M059J (cell line): Measurements from ENCODE around the gene ANKRD60. TPM values are rescaled to one million over a fixed set of nuclear protein-coding genes. Genes with fewer than 3 reads are reported as not detected.

ENCODE experiments used
- DNase-seq: peaks from one replicate; pipeline ENCODE4 v3.0.0-alpha.2; 2012; ENCODE audit warnings: low read depth
- total RNA-seq: library from RNA; depleted of rRNA; stranded (reverse); fragments of >200 nt; shearing (Covaris generic); gene quantifications from 2 replicates; pipeline ENCODE4 v1.2.3, GENCODE V29; 2014

ANKRD60 gene
- total RNA-seq, 1 experiment from 2014 or later = not detected

DNA sequence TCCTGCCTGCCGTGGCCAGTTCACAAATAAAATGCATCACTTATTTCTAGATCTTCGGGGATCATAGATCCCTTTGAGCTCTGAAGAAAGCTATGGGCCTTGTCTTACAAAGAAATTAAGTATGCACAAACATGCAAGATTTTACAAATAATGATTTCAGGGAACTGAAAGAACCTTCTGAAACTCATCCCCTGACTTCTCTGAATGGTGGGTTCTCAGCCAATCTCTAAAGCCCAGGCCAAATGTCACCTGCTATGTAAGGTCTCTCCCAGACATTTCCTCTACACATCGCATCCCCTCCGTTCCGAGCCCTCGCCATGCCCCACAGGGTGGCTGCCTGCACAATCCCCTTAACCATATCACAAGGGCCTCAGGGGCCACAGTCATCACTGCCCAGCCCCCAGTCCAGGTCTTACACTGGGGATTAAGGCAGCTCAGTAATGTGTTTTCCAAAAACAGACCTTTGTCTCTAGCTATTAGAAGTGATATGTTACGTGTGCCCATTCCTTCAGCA is 16.1 kb upstream of the ANKRD60 start:
- no peak for DNase-seq

DNA sequence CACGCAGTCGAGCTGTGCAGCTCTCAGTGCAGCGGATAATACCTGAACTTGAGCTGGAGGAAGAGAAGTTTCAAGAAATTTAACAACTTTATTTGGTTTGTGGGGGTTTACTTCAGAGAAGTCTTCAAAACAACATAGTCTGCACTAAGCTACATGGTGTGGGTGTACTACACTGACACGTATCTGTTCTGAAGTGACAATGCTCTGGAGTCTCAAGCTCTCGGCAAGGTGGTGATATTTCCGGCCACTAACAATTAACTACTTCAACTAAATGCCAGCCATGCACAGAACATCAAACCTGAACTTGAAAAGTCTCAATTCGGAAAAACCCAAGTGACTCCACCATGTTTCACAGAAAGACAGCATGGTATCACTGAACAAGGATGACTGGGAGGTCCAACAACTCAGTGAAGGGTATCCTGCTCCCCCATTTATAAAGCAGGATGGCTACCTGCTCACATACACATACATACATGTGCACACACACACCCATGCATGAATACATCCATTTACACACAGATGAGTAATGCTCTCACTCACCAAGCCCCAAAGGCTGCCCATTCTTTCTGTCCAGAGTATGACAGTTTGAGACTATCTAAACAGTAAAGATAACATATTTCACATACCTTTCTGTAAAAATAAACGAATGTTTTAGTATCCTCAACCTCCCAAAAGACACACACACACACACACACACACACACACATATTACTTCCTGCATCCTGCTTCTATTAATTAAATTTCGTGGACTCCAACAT is 15.4 kb upstream of the ANKRD60 start:
- DNase-seq = no peak

DNA sequence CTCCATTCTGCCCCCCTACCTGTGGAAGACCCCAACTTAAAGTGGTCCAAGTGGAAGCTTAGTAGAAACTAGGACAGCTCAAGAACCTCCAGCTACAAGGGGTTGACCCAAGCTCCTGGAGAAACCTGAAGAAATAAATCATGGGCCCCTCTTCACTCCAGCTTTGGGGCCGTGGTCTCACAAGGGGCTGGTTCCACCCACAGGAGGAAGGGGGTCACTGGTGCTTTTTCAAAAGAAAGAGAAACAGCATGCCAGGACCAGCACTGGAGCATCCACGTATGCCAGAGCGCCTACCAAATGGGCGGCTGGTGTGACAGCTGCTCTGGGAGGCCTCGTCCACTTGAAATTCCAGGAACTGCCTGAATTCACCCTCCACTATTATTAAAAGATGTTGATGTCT is 14.4 kb upstream of the ANKRD60 start:
- no peak for DNase-seq

DNA sequence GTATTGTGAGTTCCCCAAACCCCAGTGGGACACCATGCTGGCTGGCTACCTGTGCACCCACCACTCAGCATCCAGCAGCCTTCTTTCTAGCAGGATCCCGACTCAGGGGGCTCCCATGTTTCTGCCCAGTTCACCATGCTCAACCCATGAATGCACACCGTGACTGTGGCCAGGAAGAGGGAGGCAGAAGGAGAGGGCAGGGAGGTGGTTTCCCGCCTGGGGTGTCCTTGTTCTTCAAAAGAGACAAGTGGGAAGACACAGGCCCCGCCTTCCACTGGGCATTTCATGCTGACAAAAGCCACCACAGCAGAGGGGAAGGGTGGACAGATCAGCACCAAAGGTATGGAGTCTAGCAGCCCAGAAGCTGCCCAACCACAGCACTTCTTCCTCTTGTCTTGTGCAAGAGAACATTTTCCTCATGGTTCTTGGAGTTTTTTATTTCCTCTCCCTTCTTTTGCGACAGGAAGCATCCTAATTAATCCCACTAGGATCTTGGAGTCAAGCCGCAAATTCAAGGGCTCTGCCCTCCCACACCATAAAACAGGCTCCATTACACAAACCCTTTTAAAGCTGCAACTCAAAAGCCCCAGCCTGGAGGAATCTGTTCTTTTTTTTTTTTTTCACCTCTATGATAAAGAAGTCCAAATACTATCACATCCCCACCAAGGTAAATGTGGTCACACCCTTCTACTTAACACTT is 13.5 kb upstream of the ANKRD60 start:
- DNase-seq = no peak

DNA sequence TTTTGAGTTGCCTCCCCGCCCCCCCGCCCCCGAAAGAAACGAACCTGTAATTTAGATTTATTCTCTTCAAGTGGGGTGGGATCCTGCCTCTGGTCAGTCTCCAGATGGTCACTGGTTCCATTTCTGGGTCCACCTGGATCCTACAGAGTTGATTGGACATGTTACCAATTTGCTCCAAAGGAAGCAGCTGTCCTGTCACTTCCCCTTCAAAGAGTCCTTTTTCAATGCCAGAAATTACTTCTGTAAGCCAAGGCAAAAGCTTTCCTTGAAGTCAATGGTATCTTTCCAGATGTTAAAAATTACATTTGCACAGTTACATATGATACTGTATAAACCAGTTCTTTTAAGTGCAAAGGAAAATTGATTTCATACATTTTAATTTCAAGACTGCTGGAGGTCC is 12.0 kb upstream of the ANKRD60 start:
- DNase-seq = no peak

DNA sequence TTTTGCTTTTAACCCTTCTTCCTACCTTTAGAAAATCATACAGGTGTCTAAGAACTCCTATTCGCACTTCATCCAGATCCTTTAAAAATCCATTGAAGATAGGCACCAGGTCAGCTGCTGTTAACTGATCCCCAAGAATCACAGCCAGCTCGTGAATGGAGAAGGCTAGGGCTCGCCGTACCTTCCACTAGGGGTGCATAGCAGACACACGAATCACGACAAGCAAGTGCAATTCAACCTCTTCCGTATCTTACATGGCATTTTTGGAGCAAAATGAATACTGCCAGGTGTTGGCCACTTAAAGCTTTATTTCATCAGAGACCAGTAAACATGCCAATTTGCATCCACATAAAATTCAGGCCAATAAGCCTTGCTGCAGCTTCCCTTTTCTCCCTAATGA is 10.8 kb upstream of the ANKRD60 start:
- peak; percentile 27 for DNase-seq

DNA sequence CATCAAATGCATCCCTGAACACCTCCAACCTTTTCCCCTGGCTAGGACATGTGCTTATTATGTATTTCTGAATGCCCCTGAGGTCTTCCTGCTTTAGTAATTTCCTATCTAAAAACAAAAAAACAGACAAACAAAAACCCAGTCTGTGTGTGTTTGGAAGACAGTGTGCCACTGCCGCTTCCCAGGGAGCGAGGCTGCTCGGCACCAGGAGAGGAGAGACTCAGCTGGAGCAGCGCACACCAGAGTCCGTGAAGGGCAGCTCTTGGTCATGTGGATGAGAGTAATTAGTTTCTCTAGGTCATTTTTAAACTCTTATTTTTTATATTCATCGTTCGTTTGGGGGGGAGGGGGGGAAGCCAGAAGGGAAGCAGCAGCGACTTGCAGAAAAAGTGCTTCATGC is 10.0 kb upstream of the ANKRD60 start:
- DNase-seq = no peak

DNA sequence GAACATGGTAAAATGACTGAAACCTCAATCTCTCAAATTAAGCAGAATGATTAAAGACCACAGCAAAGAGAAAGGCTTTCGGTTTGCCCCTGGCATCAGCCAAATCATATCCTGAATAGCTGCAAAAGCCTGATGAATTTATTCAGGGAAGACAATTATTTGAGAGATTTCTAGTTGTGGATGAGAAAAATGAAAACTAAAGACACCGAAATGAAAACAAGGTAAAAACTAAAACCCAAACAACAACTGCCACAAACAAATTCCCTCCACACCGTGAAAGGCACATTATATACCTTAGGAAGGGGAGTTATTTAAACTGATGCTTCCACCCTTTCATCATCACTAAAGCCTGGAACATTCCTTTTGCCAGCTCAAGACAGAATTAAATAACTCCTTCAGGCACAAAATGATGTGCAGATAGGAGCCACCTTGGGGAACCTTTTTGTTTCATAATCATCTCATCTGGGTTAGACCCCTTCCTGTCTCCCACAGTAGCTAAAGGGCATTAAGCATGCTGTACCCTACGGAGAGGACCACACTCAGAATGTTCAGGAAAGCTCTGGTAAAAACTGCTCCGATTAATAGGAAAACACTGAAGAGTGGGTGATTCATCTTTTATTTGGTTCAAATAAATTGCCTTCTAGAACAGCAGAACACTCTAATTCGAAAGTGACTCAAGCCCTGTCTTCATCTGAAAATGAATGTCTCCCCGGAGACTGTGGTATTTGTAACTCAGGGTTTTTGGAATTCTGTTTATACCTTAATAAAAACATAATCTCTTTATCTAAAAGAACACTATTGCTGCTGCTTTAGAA is 9.1 kb upstream of the ANKRD60 start:
- DNase-seq = peak; percentile 85

DNA sequence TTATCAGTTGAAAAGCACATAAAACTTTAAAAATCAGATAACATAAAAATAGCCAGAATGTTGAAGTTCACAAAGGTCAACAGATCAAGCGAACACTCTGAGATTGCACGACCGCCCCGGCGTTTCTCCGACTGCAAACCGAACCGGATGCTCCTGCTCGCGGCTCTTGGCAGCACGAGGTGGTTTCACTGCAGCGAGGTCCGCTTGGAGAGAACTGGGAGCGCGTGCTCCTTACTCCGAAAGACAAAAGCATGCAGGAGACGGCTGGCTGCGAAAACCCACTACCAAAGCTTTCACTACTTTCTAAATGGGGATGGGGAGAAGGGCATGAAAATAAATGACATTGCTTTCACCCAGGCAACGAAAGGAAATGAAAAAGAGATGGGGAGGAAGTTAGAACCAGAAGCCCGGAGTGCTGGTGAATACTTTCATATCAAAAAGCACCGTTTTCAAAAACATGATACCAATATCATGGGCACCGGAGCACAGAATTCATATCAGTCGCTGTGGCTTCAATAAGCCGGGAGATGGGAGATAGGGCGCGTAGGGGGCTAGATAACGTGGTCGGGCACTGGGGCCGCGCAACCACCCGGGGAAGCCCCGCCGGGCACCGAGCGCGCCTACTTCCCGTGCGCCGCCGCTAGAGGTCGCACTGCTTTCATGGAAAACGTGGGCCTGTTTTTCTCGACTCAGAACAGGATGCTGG is 8.3 kb upstream of the ANKRD60 start:
- DNase-seq = peak; percentile 74

DNA sequence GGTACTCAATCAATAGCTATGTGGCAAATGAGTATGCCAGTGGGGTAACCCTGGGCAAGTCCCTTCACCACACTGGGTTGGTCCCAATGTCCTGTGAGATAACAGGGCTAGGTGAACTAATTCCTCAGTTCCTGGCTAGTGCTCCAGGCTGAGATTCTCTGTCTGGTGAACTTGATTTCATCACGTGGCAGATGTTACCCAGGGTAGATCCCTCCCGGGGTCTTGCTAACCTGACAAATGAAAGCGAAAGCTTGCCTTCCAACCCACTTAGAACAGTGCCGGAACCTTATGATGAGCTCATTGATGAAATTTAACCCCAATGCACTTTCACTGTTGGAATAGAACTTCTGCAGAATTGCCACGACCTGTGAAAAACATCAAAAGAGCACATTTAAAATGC is 6.6 kb upstream of the ANKRD60 start:
- DNase-seq = no peak

DNA sequence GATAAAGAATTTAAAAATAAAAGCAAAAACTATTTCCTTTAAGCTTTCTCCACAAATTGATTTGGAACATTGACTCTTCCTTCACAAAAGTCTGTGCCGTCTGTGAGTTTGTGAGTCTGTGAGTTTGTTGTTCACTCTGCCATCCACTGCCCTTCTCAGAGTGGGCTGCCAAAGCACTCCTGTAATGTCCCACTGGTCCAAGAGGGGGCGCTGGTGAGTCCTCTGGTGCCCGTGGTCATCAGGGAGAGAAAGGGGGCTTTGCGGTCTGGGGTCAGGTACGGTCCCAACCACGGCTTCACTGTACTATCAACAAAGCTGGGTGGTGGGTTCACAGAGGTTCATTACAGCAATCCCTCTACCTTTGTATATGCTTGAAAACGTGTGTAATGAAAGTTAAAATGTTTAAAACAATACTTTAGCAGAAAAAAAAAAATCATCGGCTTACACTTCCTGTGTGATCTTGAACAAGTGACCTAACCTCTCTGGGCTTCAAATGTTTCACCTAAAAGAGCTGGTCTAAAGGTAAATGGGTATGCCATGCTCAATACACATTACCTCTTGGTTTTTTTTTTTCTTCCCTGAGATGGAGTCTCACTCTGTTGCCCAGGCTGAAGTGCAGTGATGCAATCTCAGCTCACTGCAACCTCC is 5.6 kb upstream of the ANKRD60 start:
- DNase-seq = peak; percentile 36

DNA sequence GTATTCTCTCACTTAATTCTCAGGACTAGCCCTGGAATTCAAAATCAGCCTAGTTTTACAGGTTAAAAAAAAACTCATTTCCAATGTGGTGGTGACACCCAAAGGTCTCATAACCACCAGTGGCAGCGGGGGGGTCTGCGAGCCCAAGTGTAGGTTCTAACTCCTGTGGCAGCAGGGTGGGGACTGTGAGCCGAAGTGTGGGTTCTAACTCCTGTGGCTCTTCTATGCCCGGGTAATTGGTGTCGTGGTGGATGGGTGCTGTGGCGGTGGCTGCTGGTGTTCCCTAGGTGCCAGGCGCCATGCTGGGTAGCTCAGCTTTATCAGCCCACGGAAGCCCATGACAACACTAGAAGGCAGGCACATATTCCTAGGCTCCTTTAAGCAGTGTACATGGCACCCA is 4.9 kb upstream of the ANKRD60 start:
- no peak for DNase-seq

DNA sequence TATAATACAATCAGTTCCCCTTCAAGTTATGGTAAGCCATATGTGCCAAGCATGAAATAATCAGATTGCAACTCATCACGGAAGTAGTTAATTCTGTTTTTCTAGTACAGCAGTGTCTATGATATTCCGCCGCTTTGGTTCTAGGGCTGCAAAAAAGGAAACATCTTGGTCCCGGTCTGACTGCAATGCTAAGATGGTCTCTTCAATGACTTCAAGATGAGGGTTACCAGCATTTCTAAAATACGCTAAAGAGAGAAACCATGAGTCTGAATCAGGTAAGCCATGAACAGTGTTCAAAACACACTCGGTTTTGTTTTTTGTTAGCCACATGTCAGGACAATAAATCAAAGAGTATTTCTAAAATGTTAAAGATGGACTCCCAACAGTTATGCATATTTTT is 3.2 kb upstream of the ANKRD60 start:
- DNase-seq = peak; percentile 63

DNA sequence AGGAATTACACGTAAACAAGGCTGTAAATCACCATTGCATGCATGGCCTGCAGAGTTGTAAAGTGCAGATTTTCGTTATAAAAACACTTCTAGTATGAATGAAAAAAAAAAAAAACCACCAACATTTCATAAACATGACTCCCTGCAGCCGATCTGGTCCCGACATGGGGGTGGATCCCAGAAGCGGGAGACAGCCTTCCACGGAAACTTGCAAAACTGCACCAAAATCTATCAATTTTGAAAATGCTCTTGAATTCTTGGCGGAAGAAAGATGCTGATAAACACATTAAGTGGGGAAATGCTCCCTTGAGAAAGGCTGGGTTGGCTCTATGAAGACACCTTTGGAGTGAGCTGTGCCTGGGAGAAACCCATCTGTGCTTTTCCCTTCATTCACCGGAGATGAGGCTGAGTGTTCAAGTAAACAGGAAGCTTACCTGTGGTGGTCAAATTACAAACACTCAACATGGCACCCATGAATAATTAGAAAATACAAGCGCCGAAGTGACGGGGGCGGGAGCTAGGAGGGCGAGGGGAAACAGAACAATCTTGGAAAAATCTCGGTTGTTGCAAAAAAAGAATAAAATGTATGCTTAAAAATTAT is 845 bp upstream of the ANKRD60 start:
- DNase-seq = no peak

DNA sequence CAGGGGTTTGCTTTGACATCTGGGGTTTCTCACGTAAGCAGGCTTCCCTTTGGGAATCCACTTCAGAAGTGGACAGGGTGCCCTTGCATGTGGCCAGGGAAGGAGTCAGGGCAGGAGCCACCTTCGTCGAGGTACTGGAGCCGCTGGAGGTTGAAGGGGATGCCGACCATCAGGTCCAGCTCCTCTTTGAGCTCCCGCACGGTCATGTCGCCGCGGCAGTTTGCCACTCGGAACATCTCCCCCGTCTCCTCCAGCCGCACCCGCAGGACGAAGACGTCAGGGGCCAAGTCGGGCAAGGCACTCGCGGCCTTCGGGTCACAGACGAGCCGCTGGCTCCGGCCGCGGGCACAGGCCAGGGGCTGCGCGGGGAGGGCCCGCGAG is 360 bp downstream of the ANKRD60 start:
- DNase-seq = no peak

DNA sequence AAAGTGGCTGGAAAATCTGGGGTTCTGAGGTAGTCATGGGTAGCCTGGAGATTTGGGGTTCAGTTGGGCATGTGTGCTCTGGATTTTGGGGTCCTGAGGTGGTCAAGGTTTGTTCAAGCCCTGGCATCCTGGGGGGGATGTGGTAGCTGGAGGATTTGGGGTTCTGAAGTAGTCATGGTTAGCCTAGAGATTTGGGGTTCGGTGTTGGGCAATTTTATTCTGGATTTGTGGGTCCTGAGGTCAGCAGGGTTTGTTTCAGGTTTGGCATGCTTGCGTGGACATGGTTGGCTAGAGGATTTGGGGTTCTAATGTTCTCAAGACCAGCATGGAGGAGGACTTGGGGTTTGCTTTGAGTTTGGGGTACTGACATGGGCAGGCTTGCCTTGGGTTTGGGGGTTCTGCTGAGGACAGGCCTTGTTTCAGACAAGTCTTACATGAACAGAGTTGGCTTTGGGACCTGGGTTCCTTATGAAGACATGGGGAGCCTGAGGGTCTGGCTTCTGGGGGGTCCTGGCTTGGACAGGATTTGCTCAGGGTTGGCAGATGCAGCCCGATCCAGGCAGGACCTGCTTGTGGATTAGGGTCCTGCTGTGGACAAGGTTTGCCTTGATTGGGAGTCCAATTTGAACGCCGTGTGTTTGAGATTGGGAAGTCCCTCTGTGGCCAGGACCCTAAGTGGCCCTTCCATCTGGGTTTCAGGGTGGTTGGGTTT is 906 bp downstream of the ANKRD60 start:
- no peak for DNase-seq

DNA sequence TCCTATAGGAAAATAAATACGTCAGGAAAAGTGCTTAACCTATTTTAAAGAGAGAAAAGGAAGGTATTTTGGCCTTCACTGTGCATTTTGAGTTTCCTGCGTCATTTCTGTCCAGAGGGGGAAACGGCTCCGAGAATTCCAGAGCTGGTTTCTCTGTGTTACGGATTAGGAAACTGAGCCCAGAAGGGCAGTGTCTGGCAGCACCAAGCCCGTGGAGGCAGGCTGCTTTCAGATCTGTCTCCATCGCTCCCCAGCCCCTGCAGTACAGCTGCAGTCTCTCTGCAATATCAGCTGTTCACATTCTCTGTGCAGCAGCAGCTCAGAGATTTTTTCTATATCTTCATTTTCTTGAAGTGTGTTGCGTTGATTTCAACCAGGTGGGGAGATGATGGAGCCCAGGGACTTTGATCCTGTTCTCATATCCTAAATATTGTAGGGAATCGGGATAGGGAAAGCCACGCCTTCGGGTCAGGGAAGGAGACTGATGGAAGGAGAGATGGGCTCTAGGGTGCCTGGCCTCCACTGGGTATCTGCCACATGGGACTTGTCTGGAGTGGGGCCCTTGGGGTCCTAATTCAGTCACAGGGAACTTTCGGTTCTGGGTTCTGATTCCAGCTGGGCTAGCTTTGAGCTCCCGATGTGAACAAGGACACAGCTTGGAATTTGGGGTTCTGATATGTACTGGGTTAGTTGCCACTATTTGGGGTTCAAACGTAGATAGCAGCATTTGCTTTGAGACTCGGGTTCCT is 2.8 kb downstream of the ANKRD60 start:
- DNase-seq = no peak

DNA sequence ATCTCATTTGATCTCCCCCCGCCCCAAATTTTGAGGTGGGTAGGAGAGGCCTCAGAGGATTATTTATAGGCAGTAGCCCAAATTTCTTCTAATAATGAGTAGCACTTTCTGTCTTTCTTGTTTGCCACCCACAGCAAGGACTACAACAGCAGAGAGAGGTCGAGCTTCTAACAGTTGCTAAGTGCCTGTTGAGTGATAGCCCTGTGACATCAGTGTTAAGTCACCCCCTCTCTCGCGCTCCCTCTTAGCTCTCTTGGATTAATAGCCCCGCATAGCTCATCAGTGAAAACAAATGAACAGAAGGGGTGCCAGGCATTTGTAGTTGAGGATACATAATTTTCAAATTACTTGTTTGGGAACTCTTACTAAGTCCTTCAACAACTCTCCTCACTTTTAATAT is 3.5 kb downstream of the ANKRD60 start:
- DNase-seq = no peak

DNA sequence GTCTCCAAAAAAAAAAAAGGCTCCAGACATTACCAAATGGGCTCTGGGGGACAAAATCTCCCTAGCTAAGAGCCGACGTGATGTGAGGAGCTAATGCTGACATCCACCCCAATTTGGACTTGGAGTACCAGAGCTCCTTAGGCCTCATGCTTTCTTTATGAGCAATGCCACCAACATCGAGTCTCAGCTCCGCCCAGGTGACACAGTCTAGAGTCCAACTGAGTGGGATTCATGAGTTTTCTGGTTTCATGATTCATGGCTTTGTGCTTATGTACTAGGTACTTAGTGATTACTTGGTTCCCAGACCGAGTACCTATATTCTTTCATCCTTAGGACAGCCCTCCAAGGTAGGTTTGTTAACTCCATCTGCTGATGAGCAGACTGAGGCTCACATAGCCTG is 4.4 kb downstream of the ANKRD60 start:
- peak; percentile 46 for DNase-seq
